ENCODE measurements around the gene IMP4.

DNA sequence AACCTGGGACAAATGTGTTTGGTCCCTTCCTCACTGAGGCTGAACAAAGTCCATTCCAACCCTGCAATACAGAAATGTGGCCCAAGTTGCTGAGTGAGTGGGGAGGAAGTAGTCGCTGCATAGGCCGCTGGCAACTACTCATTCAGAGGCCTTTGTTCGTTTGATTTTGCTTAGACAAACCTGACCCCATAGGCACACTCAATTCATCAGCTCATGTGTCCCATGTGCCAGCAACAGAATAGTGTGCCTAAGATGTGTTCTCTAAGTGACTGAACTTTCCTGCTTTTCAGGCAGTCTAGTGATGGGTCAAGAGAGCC, 36.2 kb downstream of the IMP4 start:
- TF ChIP-seq GABPA (IDR thresholded peaks at IDR 0.05 in 1 of 2, conservative IDR thresholded peaks at IDR 0.05 in 1 of 2) (no peak), NR2F2 (IDR thresholded peaks at IDR 0.05) (no peak), RAD21 (IDR thresholded peaks at IDR 0.05) (no peak), REST (IDR thresholded peaks at IDR 0.05) (no peak), EGR1 (IDR thresholded peaks at IDR 0.05; ENCODE audit: low read depth in 2 of 2) (no peak), SP1 (IDR thresholded peaks at IDR 0.05) (no peak), YY1 (IDR thresholded peaks at IDR 0.05) (no peak), JUND (IDR thresholded peaks at IDR 0.05) (no peak), TAF1 (conservative IDR thresholded peaks at IDR 0.05) (no peak)
- TF ChIP-seq, protein P1, sequence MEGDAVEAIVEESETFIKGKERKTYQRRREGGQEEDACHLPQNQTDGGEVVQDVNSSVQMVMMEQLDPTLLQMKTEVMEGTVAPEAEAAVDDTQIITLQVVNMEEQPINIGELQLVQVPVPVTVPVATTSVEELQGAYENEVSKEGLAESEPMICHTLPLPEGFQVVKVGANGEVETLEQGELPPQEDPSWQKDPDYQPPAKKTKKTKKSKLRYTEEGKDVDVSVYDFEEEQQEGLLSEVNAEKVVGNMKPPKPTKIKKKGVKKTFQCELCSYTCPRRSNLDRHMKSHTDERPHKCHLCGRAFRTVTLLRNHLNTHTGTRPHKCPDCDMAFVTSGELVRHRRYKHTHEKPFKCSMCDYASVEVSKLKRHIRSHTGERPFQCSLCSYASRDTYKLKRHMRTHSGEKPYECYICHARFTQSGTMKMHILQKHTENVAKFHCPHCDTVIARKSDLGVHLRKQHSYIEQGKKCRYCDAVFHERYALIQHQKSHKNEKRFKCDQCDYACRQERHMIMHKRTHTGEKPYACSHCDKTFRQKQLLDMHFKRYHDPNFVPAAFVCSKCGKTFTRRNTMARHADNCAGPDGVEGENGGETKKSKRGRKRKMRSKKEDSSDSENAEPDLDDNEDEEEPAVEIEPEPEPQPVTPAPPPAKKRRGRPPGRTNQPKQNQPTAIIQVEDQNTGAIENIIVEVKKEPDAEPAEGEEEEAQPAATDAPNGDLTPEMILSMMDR (IDR thresholded peaks at IDR 0.05; ENCODE audit: low read depth, low read length, missing input control), result no peak
